Cardiac muscle cell (in vitro differentiated cells and primary cell): ENCODE results near the gene CLK2. TPM values are rescaled to one million over a fixed set of nuclear protein-coding genes. Genes with fewer than 3 reads are reported as not detected.

ENCODE experiments used
- DNase-seq, 2 donors: peaks; one replicate each; pipeline versions ENCODE4 v3.0.0 to v3.0.0-alpha.2; 2010 to 2017; ENCODE audit warnings: low read depth in 1 of 2, low spot score in 1 of 2
- H3K27ac ChIP-seq: fragments of 200-600 bp; sonication (generic); 2 replicates; pipeline ENCODE4 v1.5.1; 2016
- H3K27me3 ChIP-seq: fragments of 200-600 bp; sonication (generic); 2 replicates; pipeline ENCODE4 v1.6.0; 2016; ENCODE audit warnings: control low read depth
- H3K36me3 ChIP-seq: fragments of 200-600 bp; sonication (generic); 2 replicates; pipeline ENCODE4 v1.5.1; 2016; ENCODE audit warnings: control low read depth
- H3K4me1 ChIP-seq: fragments of 200-600 bp; sonication (generic); 2 replicates; pipeline ENCODE4 v1.8.1; 2017; ENCODE audit warnings: low read depth, mild to moderate bottlenecking, mixed run types
- H3K4me3 ChIP-seq: fragments of 200-600 bp; sonication (generic); 2 replicates; pipeline ENCODE4 v1.5.1; 2016; ENCODE audit warnings: mild to moderate bottlenecking
- H3K9me3 ChIP-seq: fragments of 200-600 bp; sonication (generic); 2 replicates; pipeline ENCODE4 v1.5.1; 2017; ENCODE audit warnings: low read depth, mild to moderate bottlenecking, control low read depth
- polyA plus RNA-seq: library from polyadenylated mRNA; unstranded; fragments of >200 nt; fragmentation: Nextera tagmentation; extraction: Ambion mirVana; gene quantifications from 2 replicates; pipeline ENCODE4 v1.2.1, GENCODE V29; 2016
- total RNA-seq: library from RNA; depleted of rRNA; stranded (reverse); fragments of >200 nt; gene quantifications from 2 replicates; pipeline ENCODE4 v1.2.3, GENCODE V29; 2016
- TF ChIP-seq, protein P1 (sequence below): IDR thresholded peaks from 2 replicates; pipeline ENCODE4 v1.5.1; 2012; ENCODE audit warnings: low read depth, mild to moderate bottlenecking, low read length

The CLK2 gene
- total and polyA plus RNA-seq, 2 experiments from 2014 or later = 57.3 to 68.5 TPM

DNA sequence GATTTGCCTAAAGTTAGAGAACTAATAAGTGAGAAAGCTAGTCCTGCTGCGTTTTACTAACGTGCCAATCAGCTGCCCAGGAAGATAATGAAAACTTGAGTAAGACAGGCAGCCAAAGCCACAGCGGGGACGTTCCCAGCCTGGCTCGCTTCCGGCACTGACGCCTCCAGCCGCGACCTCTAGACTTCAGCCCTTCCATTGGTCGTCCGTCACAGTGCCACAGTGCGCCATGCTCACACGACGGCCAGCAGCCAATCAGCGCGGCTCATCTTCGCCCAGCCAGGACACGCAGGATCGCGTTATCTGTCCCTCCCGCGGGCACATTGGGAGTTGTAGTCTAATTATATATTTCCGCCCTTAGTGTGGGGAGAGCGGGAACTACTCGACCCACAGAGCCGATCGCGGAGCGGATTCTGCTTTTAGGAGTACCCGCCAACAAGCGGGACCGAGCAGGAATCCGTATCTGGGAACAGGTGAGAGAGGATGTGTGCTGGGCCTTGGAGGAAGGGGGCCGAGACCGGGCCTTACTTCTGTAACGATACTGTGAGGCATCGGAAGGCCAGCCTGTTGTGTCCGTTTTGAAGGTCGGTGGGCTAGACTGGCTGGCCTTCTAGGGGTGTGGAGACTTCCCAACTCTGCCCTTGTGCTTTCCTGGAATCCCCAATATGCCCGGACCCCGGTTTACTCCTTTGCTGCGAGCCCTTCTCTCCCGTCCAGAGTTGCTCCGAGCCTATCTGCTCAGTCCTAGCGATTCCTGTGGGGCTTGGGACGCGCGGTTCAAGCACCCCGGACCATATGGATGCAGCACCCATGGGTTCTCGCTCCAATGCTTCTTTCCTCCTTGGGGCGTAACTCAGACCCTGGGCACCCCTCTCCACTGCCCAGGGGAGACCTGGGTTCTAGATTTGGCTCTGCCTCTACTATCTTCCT is 35.5 kb upstream of the CLK2 start, which contains the start of gene FDPS:
TSS of gene FDPS (plus strand) at position 374 of the 930 bp plus-strand sequence. CDS start 924 bp downstream, outside the sequence.
- no peaks in the 10 kb centered on the region for H3K27me3 ChIP-seq
- no peaks in the 10 kb centered on the region for H3K9me3 ChIP-seq
- H3K36me3 ChIP-seq = peaks cover 5% of the 10 kb centered on the region
- no peaks in the 10 kb centered on the region for H3K4me1 ChIP-seq
- peak within 1 kb of the TSS; percentile 55 for H3K4me3 ChIP-seq
- H3K27ac ChIP-seq = peak within 1 kb of the TSS; percentile 89
- peak; percentile 99 for DNase-seq
- TF ChIP-seq, protein P1, sequence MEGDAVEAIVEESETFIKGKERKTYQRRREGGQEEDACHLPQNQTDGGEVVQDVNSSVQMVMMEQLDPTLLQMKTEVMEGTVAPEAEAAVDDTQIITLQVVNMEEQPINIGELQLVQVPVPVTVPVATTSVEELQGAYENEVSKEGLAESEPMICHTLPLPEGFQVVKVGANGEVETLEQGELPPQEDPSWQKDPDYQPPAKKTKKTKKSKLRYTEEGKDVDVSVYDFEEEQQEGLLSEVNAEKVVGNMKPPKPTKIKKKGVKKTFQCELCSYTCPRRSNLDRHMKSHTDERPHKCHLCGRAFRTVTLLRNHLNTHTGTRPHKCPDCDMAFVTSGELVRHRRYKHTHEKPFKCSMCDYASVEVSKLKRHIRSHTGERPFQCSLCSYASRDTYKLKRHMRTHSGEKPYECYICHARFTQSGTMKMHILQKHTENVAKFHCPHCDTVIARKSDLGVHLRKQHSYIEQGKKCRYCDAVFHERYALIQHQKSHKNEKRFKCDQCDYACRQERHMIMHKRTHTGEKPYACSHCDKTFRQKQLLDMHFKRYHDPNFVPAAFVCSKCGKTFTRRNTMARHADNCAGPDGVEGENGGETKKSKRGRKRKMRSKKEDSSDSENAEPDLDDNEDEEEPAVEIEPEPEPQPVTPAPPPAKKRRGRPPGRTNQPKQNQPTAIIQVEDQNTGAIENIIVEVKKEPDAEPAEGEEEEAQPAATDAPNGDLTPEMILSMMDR = no peak

DNA sequence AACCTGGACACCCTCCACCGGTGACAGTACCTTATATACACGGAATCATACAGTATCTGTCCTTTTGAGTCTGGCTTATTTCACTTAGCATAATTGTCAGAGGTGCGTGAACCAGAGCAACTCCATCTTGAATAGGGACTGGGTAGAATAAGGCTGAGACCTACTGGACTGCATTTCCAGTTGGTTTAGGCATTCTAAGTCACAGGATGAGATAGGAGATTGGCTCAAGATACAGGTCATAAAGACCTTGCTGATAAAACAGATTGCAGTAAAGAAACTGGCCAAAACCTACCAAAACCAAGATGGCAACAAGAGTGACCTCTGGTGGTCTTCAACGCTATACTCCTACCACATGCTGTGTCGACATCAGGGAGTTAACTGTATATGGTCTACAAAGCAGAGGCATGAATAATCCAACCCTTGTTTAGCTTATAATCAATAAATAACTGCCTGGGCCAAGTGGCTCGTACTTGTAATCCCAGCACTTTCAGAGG is 34.0 kb upstream of the CLK2 start:
- Histone ChIP-seq H3K9me3 (no peaks in the 10 kb centered on the region), H3K4me3 (no peak overlapping the region), H3K36me3 (peaks cover 2% of the 10 kb centered on the region), H3K4me1 (no peaks in the 10 kb centered on the region), H3K27ac (peak overlapping the region; percentile 89), H3K27me3 (no peaks in the 10 kb centered on the region)
- TF ChIP-seq, protein P1 = peak; percentile 43
- DNase-seq = peak; percentile 41 to 66

DNA sequence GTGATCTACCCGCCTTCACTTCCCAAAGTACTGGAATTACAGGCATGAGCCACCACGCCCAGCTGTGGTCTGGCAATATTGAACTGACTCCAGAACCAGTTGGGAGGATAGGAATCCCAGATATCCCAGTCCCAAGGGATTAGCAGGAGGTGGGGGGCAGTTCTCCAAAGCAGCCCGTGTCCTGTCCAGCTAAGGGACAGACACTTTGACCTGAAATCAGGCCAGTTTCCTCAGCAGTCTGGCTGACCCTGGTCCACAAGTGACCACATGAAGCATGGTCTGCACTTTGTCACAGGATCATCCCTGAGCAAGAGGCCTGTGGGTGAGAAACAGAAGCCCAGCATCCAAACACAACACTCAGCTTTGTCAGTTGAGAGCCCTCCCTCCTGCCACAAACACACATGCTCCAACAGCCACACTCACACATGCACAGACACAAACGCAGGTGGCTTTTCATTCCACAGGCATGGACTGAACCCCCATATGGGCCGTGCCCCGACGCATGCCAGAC is 32.6 kb upstream of the CLK2 start:
- TF ChIP-seq, protein P1 = no peak
- Histone ChIP-seq H3K4me1 (no peaks in the 10 kb centered on the region), H3K4me3 (no peak overlapping the region), H3K27ac (peak overlapping the region; percentile 48), H3K9me3 (no peaks in the 10 kb centered on the region), H3K36me3 (no peaks in the 10 kb centered on the region), H3K27me3 (no peaks in the 10 kb centered on the region)
- DNase-seq = peak in 1 of 2 donors; percentile 50

DNA sequence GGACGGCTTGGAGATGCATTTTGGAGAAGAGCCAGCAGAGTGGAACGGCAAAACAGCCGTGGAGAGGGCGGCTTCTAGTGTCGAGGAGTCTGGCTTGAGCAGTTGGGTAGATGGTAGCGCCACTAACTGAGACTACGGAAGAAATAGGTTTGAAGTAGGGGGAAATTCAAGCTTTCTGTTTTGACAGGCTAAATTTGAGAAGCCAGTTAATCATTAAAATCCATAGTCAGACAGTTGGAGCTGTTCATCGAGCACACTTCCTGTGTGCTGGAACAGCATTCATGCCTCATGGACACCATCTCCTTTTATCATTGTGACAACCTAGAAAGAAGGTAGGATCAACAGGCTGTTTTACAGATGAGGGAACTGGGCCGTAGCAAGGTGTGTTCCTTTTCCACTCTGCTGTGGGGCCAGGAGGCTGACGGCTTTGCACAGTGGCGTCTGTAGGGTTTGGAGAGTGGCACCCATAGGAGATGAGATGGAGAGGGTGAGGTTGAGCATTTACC is 31.3 kb upstream of the CLK2 start:
- Histone ChIP-seq H3K4me3 (no peak overlapping the region), H3K27ac (no peak overlapping the region), H3K27me3 (no peaks in the 10 kb centered on the region), H3K36me3 (no peaks in the 10 kb centered on the region), H3K9me3 (no peaks in the 10 kb centered on the region), H3K4me1 (no peaks in the 10 kb centered on the region)
- TF ChIP-seq, protein P1 = no peak
- no peak for DNase-seq

DNA sequence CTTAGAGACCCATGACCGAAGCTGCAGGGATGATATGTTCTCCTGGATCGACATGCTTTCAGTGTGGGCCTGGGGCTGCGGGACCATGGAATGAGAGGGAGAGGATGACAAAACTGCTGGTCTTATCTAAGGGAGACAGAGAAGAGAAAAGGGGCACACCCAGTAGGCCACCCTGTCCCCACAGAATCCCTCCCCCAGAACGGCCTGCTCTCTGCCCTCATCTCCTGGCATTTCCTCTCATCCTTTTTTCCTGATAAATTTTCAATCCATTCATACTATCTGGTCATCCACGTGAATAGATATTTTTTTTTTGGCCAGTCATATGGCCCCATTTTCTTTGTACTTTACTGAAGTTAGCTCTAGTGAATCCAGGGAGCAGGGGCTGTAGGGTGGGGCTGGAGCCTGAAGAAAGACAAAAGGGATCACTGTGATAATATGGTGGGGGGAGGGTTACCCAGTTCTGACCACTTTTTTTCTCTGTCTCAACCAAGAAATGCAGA is 28.1 kb upstream of the CLK2 start, which contains the start of gene PKLR:
TSS of gene PKLR (minus strand) at position 97 of the 500 bp plus-strand sequence. CDS start at position 54, 43 bp downstream.
- TF ChIP-seq, protein P1 = no peak
- H3K36me3 ChIP-seq = no peaks in the 10 kb centered on the region
- peaks cover 2% of the 10 kb centered on the region for H3K27me3 ChIP-seq
- H3K9me3 ChIP-seq = no peaks in the 10 kb centered on the region
- no peak for DNase-seq
- no peak within 1 kb of the TSS for H3K4me3 ChIP-seq
- H3K27ac ChIP-seq = no peak within 1 kb of the TSS
- peaks cover 12% of the 10 kb centered on the region for H3K4me1 ChIP-seq
